ENCODE data around the gene HIPK2. TPM values are rescaled to one million over a fixed set of nuclear protein-coding genes. Genes with fewer than 3 reads are reported as not detected.

The HIPK2 gene
- total and polyA plus RNA-seq, 10 of the 15 experiments (the other 5 are each of a cell fraction or from before 2014, with no cell fraction given) = 1.7 to 39.0 (median 9.4) TPM

- TF ChIP-seq, protein P1, sequence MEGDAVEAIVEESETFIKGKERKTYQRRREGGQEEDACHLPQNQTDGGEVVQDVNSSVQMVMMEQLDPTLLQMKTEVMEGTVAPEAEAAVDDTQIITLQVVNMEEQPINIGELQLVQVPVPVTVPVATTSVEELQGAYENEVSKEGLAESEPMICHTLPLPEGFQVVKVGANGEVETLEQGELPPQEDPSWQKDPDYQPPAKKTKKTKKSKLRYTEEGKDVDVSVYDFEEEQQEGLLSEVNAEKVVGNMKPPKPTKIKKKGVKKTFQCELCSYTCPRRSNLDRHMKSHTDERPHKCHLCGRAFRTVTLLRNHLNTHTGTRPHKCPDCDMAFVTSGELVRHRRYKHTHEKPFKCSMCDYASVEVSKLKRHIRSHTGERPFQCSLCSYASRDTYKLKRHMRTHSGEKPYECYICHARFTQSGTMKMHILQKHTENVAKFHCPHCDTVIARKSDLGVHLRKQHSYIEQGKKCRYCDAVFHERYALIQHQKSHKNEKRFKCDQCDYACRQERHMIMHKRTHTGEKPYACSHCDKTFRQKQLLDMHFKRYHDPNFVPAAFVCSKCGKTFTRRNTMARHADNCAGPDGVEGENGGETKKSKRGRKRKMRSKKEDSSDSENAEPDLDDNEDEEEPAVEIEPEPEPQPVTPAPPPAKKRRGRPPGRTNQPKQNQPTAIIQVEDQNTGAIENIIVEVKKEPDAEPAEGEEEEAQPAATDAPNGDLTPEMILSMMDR (IDR thresholded peaks at IDR 0.05 in 2 of 3, conservative IDR thresholded peaks at IDR 0.05 in 1 of 3; ENCODE audit: control insufficient read depth in 2 of 3, extremely low read depth in 1 of 3, insufficient read depth in 1 of 3, low read depth in 3 of 3, low read length in 3 of 3) = no peak
- TF ChIP-seq HDAC2 (IDR thresholded peaks at IDR 0.05) (no peak), EED (IDR thresholded peaks at IDR 0.05; ENCODE audit: low read depth) (peak; percentile 78), PBX3 (IDR thresholded peaks at IDR 0.05; ENCODE audit: insufficient replicate concordance, low read depth, low read length) (peak; percentile 78), GATAD2B (conservative IDR thresholded peaks at IDR 0.05; ENCODE audit: low read depth) (peak; percentile 93), RUNX3 (IDR thresholded peaks at IDR 0.05; ENCODE audit: low read length) (peak; percentile 97), HDAC6 (IDR thresholded peaks at IDR 0.05; ENCODE audit: unreplicated experiment) (no peak), ZNF24 (IDR thresholded peaks at IDR 0.05) (peak; percentile 60; the same call in 1 of the 2 replicates), SKIL (IDR thresholded peaks at IDR 0.05; ENCODE audit: low read depth, poor library complexity, severe bottlenecking) (peak; percentile 93), RAD21 (IDR thresholded peaks at IDR 0.05; ENCODE audit: insufficient read depth, low read depth, low read length) (0 out of 2 replicates have a peak, but pooled peaks have one; percentile 4), NBN (IDR thresholded peaks at IDR 0.05) (0 out of 2 replicates have a peak, but pooled peaks have one; percentile 76), MEF2B (IDR thresholded peaks at IDR 0.05; ENCODE audit: partially characterized antibody, poor library complexity, severe bottlenecking) (peak; percentile 68), TCF12 (IDR thresholded peaks at IDR 0.05; ENCODE audit: low read depth, low read length) (peak; percentile 84), NR2C1 (IDR thresholded peaks at IDR 0.05) (peak; percentile 49), FOS (IDR thresholded peaks at IDR 0.05; ENCODE audit: borderline replicate concordance, extremely low read depth, insufficient read length) (no peak), EGR1 (IDR thresholded peaks at IDR 0.05; ENCODE audit: borderline replicate concordance in 1 of 2, low read depth in 2 of 2, low read length in 2 of 2) (0 out of 3 replicates have a peak, but pooled peaks of 1 of the 2 experiments have one; percentile 31), ZNF622 (IDR thresholded peaks at IDR 0.05) (no peak), NFYA (IDR thresholded peaks at IDR 0.05; ENCODE audit: borderline replicate concordance, low read depth, low read length) (no peak), SP1 (IDR thresholded peaks at IDR 0.05; ENCODE audit: low read depth, low read length) (peak; percentile 81), PAX5 (IDR thresholded peaks at IDR 0.05; ENCODE audit: borderline replicate concordance, low read depth, low read length) (peak; percentile 94), KDM1A (IDR thresholded peaks at IDR 0.05; ENCODE audit: borderline replicate concordance) (no peak), ETV6 (conservative IDR thresholded peaks at IDR 0.05 in 1 of 2, IDR thresholded peaks at IDR 0.05 in 1 of 2; ENCODE audit: borderline replicate concordance in 1 of 2, low read depth in 1 of 2) (peak in 1 of 2 experiments; percentile 87; a peak in 2 of 4 replicates), BHLHE40 (IDR thresholded peaks at IDR 0.05; ENCODE audit: borderline replicate concordance in 1 of 2, low read depth in 2 of 2, low read length in 1 of 2) (peak; percentile 68 to 74)
- TF ChIP-seq, protein P2, sequence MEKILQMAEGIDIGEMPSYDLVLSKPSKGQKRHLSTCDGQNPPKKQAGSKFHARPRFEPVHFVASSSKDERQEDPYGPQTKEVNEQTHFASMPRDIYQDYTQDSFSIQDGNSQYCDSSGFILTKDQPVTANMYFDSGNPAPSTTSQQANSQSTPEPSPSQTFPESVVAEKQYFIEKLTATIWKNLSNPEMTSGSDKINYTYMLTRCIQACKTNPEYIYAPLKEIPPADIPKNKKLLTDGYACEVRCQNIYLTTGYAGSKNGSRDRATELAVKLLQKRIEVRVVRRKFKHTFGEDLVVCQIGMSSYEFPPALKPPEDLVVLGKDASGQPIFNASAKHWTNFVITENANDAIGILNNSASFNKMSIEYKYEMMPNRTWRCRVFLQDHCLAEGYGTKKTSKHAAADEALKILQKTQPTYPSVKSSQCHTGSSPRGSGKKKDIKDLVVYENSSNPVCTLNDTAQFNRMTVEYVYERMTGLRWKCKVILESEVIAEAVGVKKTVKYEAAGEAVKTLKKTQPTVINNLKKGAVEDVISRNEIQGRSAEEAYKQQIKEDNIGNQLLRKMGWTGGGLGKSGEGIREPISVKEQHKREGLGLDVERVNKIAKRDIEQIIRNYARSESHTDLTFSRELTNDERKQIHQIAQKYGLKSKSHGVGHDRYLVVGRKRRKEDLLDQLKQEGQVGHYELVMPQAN (conservative IDR thresholded peaks at IDR 0.05) = no peak; the same call in 1 of the 2 replicates
Measured at GRCh38 chr7:139648941-139649425, 128.8 kb downstream of the HIPK2 start (continued).

Measured in GM12878 (cell line).